Testis (tissue), 2 donors: ENCODE results near the gene ZPBP2.

Source experiments
- CTCF ChIP-seq, 3 experiments: fragments of 450-650 bp in 2 of 3; fragments of 200-600 bp in 1 of 3; sonication (generic) in 1 of 3; IDR thresholded peaks; one replicate each; pipeline ENCODE4 v1.5.1; 2016 to 2019; ENCODE audit warnings: antibody characterized with exemption in 3 of 3, mild to moderate bottlenecking in 2 of 3, moderate library complexity in 1 of 3
- POLR2A ChIP-seq: fragments of 450-650 bp; IDR thresholded peaks from one replicate; pipeline ENCODE4 v1.6.1; 2017; ENCODE audit warnings: antibody characterized with exemption, mild to moderate bottlenecking, moderate library complexity

GRCh38 chr17:39923836-39924690, 56.1 kb downstream of the ZPBP2 start:
- TF ChIP-seq POLR2A (no peak), CTCF (IDR thresholded peaks at IDR 0.05) (no peak)
